HG03108 (cell line): ENCODE measurements around the gene IKZF4.
"Not testable (repeated sequence)": the region's sequence is repeated elsewhere in the genome, so short reads cannot be mapped to it uniquely, and the experiment has no call there.

Source experiments
- ATAC-seq: cut with Tn5 transposase; IDR thresholded peaks from one replicate; pipeline ENCODE4 v1.9.1; 2021; ENCODE audit warnings: moderate library complexity; ENCODE audit not compliant: unreplicated experiment

IKZF4 gene

GRCh38 chr12:56020423-56021184 is at the start of gene IKZF4:
Gene IKZF4, plus strand, starts transcription at chr12:56021043. Its CDS starts 451 bp downstream, at chr12:56021494.
- no peak for ATAC-seq

GRCh38 chr12:55972042-55972441 is 48.8 kb upstream of the IKZF4 start:
- ATAC-seq: no peak

GRCh38 chr12:55972456-55972855 is 48.4 kb upstream of the IKZF4 start:
- ATAC-seq: no peak

- no peak for ATAC-seq
These were observed 47.8 kb upstream of the IKZF4 start for GRCh38 chr12:55972911-55973598.

GRCh38 chr12:55973599-55974307 is 47.1 kb upstream of the IKZF4 start, which contains the start of gene RAB5B:
Gene RAB5B, plus strand, starts transcription at chr12:55974078. Its CDS starts 12,883 bp downstream, at chr12:55986961.
- peak; percentile 90 for ATAC-seq

GRCh38 chr12:55974308-55974730 is 46.5 kb upstream of the IKZF4 start:
- ATAC-seq: peak; percentile 2

GRCh38 chr12:55978393-55978792 is 42.5 kb upstream of the IKZF4 start:
- ATAC-seq: no peak

- ATAC-seq: no peak
These were observed 41.8 kb upstream of the IKZF4 start for GRCh38 chr12:55979069-55979468.

GRCh38 chr12:55981882-55982281 is 39.0 kb upstream of the IKZF4 start:
- not testable (repeated sequence) for ATAC-seq

GRCh38 chr12:55982319-55982936 is 38.4 kb upstream of the IKZF4 start:
- ATAC-seq: peak; percentile 93

GRCh38 chr12:55983232-55983842 is 37.5 kb upstream of the IKZF4 start:
- no peak for ATAC-seq

- no peak for ATAC-seq
These were observed 36.0 kb upstream of the IKZF4 start for GRCh38 chr12:55984861-55985260.

- no peak for ATAC-seq
These were observed 35.5 kb upstream of the IKZF4 start for GRCh38 chr12:55985341-55985740.

- not testable (repeated sequence) for ATAC-seq
These were observed 34.9 kb upstream of the IKZF4 start for GRCh38 chr12:55985976-55986375.

GRCh38 chr12:55991110-55991509 is 29.7 kb upstream of the IKZF4 start:
- ATAC-seq: no peak

GRCh38 chr12:55993230-55993853 is 27.5 kb upstream of the IKZF4 start:
- ATAC-seq: no peak

- no peak for ATAC-seq
These were observed 25.5 kb upstream of the IKZF4 start for GRCh38 chr12:55995366-55995765.

- no peak for ATAC-seq
These were observed 24.6 kb upstream of the IKZF4 start for GRCh38 chr12:55996201-55996714.

GRCh38 chr12:55996715-55997534 is 23.9 kb upstream of the IKZF4 start, which contains the start of gene SUOX:
Gene SUOX, plus strand, starts transcription at chr12:55997276. Its CDS starts 4,946 bp downstream, at chr12:56002222.
- peak; percentile 100 for ATAC-seq
